GM19238 (cell line): ENCODE results near the gene ITLN1.
A peak's percentile ranks its signal among the peaks of the same experiment; 100 is the strongest.
"Not testable (repeated sequence)": the region's sequence is repeated elsewhere in the genome, so short reads cannot be mapped to it uniquely, and the experiment has no call there.

Source experiments
- DNase-seq: peaks from one replicate; pipeline ENCODE4 v3.0.0; 2011; ENCODE audit warnings: low spot score; ENCODE audit not compliant: insufficient read length

The ITLN1 gene

DNA sequence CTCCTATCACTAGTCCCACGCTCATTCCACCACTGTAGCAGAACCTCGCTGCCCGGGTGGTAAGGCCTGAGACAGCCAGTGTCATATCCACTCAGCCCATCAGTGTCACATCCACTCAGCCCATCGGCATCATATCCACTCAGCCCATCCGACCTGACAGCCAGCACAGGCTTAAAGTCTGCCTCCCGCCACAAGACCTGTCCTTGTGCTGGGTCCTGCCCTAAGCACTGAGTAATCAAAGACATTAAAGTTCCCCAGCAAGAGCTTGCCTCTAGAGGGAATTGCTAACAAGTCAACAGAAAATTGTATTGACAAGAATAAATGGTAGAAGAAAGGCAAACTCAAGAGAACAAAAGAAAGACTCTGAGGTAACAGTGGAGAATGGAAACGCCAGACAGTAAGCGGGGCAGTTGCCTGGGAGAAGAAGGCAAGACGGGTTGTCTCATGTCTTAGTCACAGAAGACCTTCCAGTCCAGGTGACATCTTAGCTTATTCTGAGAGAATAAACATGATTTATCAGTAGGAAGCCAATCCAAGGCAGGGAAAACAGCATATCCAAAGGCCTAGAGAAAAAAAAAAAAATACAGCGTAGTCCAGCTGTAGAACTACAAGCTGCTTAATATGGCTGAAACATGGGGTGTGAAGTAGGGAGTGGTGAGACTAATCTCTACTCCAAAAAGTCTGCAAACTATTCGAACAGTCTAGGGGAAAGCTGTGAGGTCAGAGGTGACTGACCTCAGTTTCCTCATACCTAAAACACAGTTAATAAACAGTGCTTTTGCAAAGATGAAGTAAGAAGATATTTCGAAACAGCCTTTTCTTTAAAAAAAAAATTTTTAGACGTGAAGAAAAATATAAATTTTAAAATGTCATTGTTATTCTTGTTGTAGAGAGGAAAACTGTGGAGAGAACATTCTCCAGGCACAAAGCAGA lies 1.1 kb downstream of the ITLN1 start:
- no peak for DNase-seq

DNA sequence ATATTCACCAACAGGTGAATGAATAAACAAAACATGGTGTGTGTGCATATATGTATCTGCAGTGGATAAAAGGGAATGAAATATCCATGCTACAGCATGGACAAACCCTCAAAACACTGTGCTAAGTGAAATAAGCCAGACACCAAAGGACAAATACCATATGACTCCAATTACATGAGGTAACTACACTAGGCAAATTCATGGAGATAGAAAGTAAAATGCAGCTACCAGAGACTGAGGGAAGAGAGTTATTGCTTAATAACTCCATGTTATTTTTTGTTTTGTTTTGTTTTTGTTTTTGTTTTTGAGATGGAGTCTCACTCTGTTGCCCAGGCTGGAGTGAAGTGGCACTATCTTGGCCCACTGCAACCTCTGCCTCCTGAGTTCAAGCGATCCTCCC lies 2.4 kb downstream of the ITLN1 start:
- no peak for DNase-seq

DNA sequence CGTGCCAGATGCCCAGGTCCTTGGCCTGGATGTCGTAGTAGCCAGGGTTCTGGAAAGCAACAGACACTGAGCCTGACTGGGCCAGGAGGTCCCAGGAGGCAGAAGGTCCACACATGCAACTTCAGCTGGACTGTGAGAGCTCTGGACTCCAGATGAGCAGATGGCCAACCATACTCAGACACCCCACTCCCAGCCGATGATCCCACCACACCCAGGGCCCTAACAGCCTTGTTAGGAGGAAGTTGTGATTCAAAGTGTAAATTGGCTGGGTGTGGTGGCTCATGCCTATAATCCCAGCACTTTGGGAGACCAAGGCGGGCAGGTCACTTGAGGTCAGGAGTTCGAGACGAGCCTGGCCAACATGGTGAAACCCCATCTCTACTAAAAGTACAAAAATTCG lies 3.7 kb downstream of the ITLN1 start:
- not testable (repeated sequence) for DNase-seq

GRCh38 chr1:160880216-160880615 lies 4.8 kb downstream of the ITLN1 start:
- no peak for DNase-seq

DNA sequence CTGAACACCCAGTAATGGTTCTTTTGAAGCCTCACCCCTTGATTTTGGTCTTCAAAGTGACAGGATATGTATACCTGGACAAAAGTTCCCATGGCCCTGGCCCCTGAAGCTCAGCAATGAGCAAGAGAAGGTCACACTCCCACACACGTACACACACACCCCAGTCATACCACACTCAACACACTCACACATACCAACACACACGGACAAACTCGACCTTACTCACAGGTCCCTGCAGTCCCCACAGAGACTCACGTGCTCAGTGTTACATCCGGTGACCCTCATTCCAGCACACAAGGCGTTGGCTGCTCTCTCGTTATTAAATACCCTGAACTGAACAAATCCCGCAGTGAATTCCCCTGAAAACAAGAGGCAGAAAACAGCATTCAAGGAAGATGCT lies 5.9 kb downstream of the ITLN1 start:
- no peak for DNase-seq

DNA sequence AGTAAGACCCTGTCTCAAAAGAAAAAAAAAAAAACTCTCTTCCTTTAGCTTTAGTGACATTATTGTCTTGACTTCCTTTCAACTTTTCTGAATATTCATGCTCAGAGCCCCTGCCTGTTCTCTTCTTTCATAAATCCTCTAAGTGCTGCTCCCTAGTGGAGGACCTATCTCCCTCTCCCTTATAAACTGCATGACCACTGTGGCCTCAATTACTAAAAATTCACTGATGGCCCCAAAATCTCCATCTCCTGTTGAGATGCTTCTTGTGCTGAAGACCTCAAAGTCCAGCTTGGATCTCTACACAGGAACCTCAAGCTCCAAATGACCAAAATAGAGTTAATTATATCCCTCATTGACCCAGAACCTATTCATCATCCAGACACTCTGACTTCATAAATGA lies 7.8 kb downstream of the ITLN1 start:
- no peak for DNase-seq

GRCh38 chr1:160876311-160876710 lies 8.7 kb downstream of the ITLN1 start:
- DNase-seq: no peak

DNA sequence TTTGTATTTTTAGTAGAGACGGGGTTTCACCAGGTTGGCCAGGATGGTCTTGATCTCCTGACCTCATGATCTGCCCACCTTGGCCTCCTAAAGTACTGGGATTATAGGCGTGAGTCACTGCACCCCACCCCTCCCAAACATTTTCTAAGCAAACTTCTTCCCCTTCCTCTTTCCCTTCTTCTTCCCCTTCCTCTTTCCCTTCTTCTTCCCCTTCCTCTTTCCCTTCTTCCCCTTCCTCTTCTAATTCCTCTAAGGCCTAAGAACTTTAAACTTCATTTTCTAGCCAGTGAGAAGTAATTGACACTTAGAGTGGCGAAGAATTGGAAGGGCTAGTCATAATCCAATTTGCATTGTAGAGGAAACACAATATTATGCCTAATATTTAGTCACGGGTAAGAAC lies 9.4 kb downstream of the ITLN1 start:
- not testable (repeated sequence) for DNase-seq

- DNase-seq: no peak
These were observed 10.0 kb downstream of the ITLN1 start for GRCh38 chr1:160874935-160875334.

DNA sequence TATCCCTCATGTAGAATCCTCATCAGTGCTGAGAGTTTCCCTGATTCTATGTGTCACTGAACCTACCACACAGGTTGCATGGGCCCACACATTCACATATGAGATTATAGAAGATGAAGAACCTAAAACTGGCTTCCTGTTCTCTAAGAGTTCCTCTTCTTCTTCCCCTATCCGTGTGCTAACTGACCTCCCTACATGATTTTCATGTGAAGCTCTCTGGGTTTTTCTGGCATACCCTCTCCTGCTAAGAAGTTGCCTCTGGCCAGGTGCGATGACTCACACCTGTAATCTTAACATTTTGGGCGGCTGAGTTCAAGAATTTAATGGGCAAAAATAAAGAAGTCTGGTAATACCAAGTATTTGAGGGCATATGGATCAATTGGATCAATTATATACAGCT lies 16.8 kb downstream of the ITLN1 start:
- DNase-seq: no peak

- not testable (repeated sequence) for DNase-seq
These were observed 17.3 kb downstream of the ITLN1 start for GRCh38 chr1:160867651-160868050.

GRCh38 chr1:160866695-160867260 lies 18.2 kb downstream of the ITLN1 start:
- DNase-seq: no peak

DNA sequence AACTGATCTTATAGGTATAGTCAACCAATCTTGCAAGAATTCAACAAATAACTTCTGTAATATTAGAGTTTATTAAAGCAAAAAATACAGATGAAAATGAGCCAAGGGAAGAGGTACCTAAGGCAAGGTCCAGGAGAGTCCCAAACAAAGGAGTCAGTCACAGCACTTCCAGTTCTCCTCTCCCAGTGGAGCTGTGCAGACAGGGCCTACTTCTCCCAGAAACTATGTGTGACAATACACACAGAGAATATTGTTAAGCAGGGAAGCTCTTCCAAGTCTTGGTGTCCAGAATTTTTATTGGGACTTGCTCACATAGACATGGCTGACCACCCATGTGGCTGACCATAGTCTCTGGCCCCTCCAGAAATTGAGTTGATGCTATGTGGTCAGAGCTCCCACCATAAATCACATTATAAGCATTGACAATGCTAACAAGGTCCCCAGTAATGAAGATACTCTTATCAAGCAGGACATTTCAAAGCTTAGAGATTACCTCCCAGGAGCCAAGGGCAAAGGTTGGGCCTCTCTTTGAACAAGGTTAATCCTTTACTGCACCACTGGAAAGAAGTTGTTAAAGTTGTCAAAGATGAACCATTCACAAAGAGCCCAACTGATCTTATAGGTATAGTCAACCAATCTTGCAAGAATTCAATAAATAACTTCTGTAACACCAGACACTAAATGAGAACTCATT lies 18.8 kb downstream of the ITLN1 start:
- DNase-seq: no peak

DNA sequence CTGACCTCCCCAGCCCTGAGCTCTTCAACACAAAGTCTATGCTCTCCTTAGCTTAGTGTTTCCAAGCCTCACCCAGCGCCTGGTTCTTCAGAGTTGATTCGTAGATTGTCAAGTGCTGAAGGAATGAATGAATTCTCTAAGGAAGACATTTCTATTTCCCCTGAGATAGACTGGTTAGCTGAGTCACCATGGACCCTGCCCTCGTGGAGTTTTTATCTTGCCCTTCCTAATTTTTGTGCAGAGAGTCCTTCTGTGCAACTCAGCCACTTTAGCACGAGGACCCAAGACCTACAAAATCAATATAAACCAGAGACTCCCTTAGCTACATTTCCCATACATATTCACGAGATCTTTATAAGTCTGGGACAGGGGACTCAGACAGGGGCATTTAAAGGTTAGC lies 19.6 kb downstream of the ITLN1 start:
- no peak for DNase-seq

DNA sequence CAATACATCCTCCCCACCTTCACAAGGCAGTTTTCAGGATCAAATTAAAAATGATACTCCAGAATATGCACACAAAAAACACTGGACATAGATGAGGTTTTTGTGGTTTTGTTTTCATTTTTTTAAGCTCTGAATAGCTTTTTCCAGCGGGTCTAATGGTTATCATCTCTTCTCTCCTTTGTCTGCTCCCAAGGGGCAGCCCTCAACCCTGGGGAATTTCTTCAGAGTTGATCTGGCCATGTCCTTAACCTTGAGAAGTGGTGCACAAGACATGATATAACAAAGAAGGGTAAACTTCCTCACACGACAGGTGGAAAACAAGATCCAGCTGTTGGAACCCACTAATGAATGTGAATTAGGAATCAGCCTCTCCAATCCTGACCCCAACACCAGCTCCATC lies 20.8 kb downstream of the ITLN1 start:
- no peak for DNase-seq

- DNase-seq: no peak
These were observed 21.2 kb downstream of the ITLN1 start for GRCh38 chr1:160863774-160864131.

DNA sequence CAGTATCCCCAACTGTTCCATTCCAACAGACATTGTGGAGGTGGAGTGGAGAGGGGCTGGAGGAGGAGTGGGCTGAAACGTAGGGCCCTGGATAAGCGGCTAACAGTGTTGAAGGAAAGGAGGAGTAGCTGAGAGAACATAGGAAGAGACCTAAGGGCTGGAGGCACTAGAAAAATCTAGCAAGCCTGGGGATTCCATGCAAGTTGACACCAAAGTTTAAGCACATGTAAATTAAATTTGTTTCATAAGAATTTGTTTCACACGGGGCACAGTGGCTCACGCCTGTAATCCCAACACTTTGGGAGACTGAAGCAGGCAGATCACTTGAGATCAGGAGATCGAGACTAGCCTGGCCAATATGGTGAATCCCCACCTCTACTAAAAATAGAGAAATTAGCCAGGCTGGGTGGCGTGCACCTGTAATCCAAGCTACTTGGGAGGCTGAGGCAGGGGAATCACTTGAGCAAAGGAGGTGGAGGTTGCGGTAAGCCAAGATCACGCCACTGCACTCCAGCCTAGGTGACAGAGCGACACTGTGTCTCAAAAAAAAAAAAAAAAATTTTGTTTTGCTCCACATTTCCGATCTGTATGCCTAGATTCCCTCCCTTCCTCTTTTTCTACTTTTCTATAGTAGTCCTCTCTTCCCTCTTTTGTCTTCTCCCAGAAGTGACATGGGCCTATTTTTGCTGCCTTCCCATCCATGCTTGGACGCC lies 21.8 kb downstream of the ITLN1 start:
- DNase-seq: no peak

DNA sequence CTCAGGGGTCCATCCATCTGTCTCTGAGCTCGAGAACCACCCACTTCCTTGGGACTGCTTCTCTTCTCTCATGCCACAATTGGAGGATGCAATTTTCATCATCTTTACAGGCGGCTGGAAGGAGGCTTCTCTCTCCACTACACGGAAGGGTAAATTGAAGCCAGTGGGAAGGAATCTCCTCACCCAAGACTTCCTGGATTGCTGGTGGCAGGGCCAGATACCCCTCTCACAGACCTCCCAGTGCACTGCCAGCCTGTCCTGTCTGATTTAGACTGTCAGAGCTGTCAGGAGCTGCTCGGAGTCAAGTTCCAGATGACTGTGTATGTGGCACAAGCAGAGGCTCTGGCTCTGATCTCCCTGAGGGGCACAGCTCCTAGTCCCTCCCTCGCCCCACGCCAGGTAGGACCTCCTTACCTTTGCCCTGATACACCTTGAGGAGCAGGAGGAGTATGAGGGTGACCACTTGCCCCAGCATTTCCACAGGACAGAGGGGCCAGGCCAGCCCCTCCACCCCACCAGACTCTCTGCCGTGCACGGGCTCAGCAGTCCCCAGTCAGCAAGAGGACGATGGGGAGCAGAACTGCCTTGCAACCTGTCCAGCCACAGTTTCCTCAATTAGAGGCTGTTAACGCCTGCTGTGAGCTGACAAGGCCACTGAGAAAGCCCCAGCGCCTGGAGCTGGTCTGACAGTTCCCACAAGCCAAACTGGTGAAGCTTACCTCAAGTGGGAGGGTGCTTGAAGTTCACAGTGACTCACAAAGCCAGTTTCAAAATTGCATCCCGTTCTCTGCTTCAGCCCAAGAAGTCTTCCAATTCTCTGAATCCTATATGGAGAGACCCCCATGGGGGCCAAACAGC lies 22.5 kb downstream of the ITLN1 start, which contains the start of gene CD244:
TSS of gene CD244 (minus strand) at position 685 of the 858 bp plus-strand sequence. CDS start at position 475, 210 bp downstream.
- DNase-seq: peak; percentile 35

- no peak for DNase-seq
These were observed 24.0 kb downstream of the ITLN1 start for GRCh38 chr1:160860840-160861505.

GRCh38 chr1:160859166-160859565 lies 25.8 kb downstream of the ITLN1 start:
- no peak for DNase-seq
